HG03520 (cell line): ENCODE results near the gene MAST1.
A peak's percentile ranks its signal among the peaks of the same experiment; 100 is the strongest.
"Not testable (repeated sequence)": the region's sequence is repeated elsewhere in the genome, so short reads cannot be mapped to it uniquely, and the experiment has no call there.

Experiments used
- ATAC-seq: cut with Tn5 transposase; IDR thresholded peaks from one replicate; pipeline ENCODE4 v1.9.1; 2021; ENCODE audit warnings: mild to moderate bottlenecking, moderate library complexity; ENCODE audit not compliant: unreplicated experiment

Gene MAST1

GRCh38 chr19:12888006-12888603 is 49.8 kb downstream of the MAST1 start:
- ATAC-seq, result no peak

- not testable (repeated sequence) for ATAC-seq
These were observed 52.0 kb downstream of the MAST1 start for GRCh38 chr19:12890299-12890786.

- ATAC-seq, result peak; percentile 78
These were observed 52.7 kb downstream of the MAST1 start, which contains the start of gene GCDH for GRCh38 chr19:12890787-12891552. Gene GCDH, plus strand, starts transcription at chr19:12891160. Its CDS starts 145 bp downstream, at chr19:12891305.

GRCh38 chr19:12891553-12892021 is 53.3 kb downstream of the MAST1 start:
- ATAC-seq, result no peak

DNA sequence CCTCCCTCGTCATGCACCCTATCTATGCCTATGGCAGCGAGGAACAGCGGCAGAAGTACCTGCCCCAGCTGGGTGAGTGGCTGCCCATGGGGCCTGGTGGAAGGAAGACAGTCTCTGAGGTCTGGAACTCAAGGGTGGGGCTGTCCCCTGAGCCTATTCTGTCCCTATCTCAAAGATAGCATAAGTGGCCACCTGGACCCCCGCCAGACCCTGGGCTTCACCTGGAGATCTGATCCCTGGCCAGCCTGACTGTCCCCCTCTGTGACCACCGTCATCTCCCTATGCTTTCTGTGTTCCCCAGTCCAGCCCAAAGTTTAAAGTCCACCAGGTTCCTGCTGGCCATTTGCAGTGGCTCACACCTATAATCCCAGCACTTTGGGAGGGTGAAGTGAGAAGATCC is 55.3 kb downstream of the MAST1 start:
- ATAC-seq, result no peak

DNA sequence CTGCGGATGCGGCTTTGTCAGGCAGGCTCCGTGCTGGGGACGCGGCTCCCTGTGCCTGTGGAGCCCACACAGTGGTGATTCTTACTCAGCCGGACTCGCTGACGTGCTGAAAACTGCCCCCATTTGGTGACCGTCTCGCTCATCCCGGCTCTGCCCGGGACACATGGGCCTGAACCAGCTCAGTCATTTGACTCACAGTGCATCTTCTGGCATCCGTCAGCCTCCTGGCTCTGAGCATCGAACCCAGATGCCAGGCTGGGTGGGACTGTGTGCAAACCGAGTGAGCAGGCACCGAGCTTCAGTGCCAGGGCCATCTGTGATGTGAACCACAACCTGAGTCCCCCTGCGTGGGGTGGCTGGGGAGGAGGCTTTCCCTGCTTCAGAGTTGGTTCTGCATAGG is 58.1 kb downstream of the MAST1 start:
- ATAC-seq, result no peak

DNA sequence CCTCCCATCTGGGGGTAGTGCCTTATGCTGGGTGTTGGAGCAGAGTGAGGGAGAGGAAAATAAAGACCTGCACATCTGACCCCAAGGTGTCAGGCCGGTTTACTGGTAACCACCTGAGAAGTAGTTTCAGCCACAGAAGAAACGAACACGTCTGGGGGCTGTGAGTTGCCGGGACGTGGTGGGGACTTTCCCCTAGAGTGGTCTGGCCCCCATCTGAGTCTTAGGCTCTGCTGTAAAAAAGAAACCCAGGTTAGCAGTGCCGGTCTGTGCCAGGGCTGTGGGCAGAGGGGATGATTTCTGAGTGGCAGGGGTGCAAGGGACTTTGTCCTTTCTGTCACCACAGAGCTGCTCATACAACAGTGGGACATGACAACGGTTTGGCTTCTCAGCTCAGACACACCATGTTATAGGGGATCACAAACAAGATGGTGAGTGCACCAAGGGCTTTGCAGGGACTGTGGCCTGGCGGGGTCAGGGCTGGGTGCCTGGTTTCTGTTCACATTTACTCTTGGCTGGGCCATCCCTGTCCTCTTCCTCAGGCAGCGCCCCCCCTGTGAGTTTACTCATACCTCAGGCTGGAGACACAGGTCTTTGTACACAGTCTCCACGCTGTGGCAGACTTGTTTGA is 61.7 kb downstream of the MAST1 start:
- peak; percentile 66 for ATAC-seq

DNA sequence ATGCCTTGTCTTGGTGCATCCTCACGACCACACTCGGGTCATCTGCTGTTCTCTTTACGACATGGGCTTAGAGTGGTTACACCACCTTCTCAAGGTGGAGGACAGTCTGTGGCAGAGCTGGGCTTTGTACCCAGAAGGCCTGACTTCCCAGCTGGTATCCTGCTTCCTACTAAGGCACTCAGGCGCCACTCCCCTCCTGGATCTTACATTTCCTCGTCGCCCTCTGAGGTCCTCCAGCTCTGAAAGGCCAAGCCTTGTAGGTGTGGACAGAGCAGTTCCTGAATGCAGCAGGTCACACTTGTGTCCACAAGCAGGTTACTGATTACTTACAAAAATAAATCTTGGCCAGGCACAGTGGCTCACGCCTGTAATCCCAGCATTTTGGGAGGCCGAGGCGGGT is 68.9 kb downstream of the MAST1 start:
- ATAC-seq, result no peak

DNA sequence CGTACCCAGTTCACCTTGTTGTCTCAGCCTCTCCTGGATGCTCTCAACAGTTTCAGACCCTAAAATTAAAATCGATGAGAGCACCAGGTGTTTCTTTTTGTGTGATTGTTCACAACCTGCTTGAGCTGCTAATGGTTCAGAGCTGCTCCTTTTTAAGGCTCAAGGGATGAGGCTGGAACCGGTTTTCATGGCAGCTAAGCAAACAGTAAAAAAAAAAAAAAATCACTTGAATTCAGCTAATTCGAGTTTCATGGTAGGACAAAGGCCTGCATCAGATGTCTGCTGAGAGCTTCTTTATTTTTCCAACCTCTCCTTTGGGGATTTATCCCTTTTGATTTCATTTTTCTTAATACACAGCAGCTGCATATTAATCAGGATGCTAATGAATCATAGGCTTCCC is 74.3 kb downstream of the MAST1 start:
- no peak for ATAC-seq

GRCh38 chr19:12913011-12913561 is 74.8 kb downstream of the MAST1 start:
- ATAC-seq, result no peak

DNA sequence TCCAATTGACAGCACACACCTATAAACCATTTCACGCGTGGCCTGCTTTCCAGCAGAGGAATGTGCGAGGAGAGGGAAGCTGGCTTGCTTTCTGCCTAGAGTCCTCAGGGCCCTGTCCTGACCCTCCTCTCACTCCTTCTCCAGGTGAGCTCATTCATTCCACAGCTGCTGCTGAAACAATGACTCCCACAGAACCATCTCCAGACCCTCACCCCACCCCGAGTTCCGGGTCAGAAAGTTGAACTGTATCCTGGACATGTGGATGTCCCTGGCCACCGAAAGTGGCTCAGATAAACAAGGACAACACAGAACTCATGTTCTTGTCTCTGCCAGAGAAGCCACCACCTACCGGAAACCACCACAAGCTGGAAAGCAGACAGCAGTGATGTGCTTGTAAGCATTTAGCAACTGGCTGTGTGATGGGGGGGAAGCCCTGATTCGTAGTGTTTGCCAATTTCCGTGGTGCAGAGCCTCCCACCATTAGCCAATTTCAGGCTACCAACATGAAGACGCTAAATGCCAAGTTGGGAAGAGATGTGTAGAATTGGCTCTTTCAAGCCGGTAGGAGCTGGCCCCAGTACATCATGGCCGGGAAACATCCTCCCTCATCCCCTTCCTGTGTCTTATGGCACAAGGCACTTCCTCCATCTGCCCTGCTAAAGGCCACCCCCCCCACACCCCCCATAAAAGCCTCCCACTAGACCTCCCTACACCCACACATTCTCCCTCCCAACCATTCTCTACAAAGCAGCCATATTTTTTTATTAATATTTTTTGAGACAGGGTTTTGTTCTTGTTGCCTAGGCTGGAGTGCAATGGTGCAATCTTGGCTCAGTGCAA is 75.8 kb downstream of the MAST1 start:
- no peak for ATAC-seq

GRCh38 chr19:12915860-12916259 is 77.5 kb downstream of the MAST1 start:
- ATAC-seq, result not testable (repeated sequence)

- ATAC-seq, result no peak
These were observed 79.9 kb downstream of the MAST1 start for GRCh38 chr19:12918253-12918652.

DNA sequence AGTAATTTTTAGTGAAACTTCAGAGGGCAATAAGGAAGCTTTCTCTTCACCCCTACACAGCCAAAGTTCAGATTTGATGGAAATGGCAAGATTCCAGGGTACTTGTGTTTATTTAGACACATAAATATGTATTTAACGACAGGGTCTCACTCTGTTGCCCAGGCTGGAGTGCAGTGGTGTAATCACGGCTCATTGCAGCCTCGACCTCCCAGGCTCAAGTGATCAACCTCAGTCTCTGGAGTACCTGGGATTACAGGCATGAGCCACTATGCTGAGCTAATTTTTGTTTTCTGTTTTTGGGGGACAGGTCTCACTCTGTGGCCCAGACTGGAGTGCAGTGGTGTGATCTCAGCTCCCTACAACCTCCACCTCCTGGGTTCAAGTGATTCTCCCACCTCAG is 82.7 kb downstream of the MAST1 start:
- ATAC-seq, result no peak

GRCh38 chr19:12922959-12923358 is 84.6 kb downstream of the MAST1 start:
- no peak for ATAC-seq
